ENCODE results near the gene GPHA2. TPM values are rescaled to one million over a fixed set of nuclear protein-coding genes. Genes with fewer than 3 reads are reported as not detected.

The GPHA2 gene
- total RNA-seq, 1 experiment from 2014 or later: not detected

GRCh38 chr11:64971421-64972233, 35.9 kb upstream of the GPHA2 start, which contains the start of gene MAJIN:
TSS of gene MAJIN (minus strand) at chr11:64972108. CDS start at chr11:64959405, 12,703 bp downstream.
- peak; percentile 62 for DNase-seq
- H3K9me3 Mint-ChIP-seq (ENCODE audit: low read depth, unreplicated experiment): no peaks in the 10 kb centered on the region
- H3K4me1 Mint-ChIP-seq (ENCODE audit: low read depth, unreplicated experiment): peaks cover 15% of the 10 kb centered on the region
- CTCF ChIA-PET: interaction anchor here (0.7 to 1.9 kb wide), 3 partner anchors 13 to 125 kb away, joined by 3 to 4 read pairs (median 3); partner anchors contain the start of gene BATF2
- no TSS peak for BruUV-seq (replicated peaks)
- peak within 1 kb of the TSS; percentile 68 for H3K27ac Mint-ChIP-seq (ENCODE audit: unreplicated experiment)
- intact Hi-C loops (cut with micrococcal nuclease; ENCODE audit: unreplicated experiment): no loop called here
- H3K36me3 Mint-ChIP-seq (ENCODE audit: insufficient read depth, unreplicated experiment): peaks cover 15% of the 10 kb centered on the region
- H3K4me3 Mint-ChIP-seq (ENCODE audit: low read depth, unreplicated experiment): peak within 1 kb of the TSS; percentile 3
- H3K27me3 Mint-ChIP-seq (ENCODE audit: unreplicated experiment): no peaks in the 10 kb centered on the region
- TF ChIP-seq, protein P1, sequence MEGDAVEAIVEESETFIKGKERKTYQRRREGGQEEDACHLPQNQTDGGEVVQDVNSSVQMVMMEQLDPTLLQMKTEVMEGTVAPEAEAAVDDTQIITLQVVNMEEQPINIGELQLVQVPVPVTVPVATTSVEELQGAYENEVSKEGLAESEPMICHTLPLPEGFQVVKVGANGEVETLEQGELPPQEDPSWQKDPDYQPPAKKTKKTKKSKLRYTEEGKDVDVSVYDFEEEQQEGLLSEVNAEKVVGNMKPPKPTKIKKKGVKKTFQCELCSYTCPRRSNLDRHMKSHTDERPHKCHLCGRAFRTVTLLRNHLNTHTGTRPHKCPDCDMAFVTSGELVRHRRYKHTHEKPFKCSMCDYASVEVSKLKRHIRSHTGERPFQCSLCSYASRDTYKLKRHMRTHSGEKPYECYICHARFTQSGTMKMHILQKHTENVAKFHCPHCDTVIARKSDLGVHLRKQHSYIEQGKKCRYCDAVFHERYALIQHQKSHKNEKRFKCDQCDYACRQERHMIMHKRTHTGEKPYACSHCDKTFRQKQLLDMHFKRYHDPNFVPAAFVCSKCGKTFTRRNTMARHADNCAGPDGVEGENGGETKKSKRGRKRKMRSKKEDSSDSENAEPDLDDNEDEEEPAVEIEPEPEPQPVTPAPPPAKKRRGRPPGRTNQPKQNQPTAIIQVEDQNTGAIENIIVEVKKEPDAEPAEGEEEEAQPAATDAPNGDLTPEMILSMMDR (IDR thresholded peaks at IDR 0.05; ENCODE audit: unreplicated experiment): no peak

GRCh38 chr11:64970731-64971151, 35.0 kb upstream of the GPHA2 start:
- Mint-ChIP-seq H3K27me3 (ENCODE audit: unreplicated experiment) (no peaks in the 10 kb centered on the region), H3K4me3 (ENCODE audit: low read depth, unreplicated experiment) (peak overlapping the region; percentile 3), H3K9me3 (ENCODE audit: low read depth, unreplicated experiment) (no peaks in the 10 kb centered on the region), H3K27ac (ENCODE audit: unreplicated experiment) (peak overlapping the region; percentile 68), H3K36me3 (ENCODE audit: insufficient read depth, unreplicated experiment) (peaks cover 15% of the 10 kb centered on the region), H3K4me1 (ENCODE audit: low read depth, unreplicated experiment) (peaks cover 15% of the 10 kb centered on the region)
- CTCF ChIA-PET: interaction anchor here (0.7 to 1.9 kb wide), 3 partner anchors 12 to 124 kb away, joined by 3 to 4 read pairs (median 3); partner anchors contain the start of gene BATF2
- TF ChIP-seq, protein P1 (IDR thresholded peaks at IDR 0.05; ENCODE audit: unreplicated experiment): no peak
- intact Hi-C loops (cut with micrococcal nuclease; ENCODE audit: unreplicated experiment): no loop called here
- DNase-seq: peak; percentile 68
- BruUV-seq (replicated peaks): no TSS peak

GRCh38 chr11:64969209-64969608, 33.5 kb upstream of the GPHA2 start:
- Mint-ChIP-seq H3K4me1 (ENCODE audit: low read depth, unreplicated experiment) (peaks cover 15% of the 10 kb centered on the region), H3K27me3 (ENCODE audit: unreplicated experiment) (no peaks in the 10 kb centered on the region), H3K27ac (ENCODE audit: unreplicated experiment) (peak overlapping the region; percentile 97), H3K4me3 (ENCODE audit: low read depth, unreplicated experiment) (no peak overlapping the region), H3K36me3 (ENCODE audit: insufficient read depth, unreplicated experiment) (peaks cover 15% of the 10 kb centered on the region), H3K9me3 (ENCODE audit: low read depth, unreplicated experiment) (no peaks in the 10 kb centered on the region)
- TF ChIP-seq, protein P1 (IDR thresholded peaks at IDR 0.05; ENCODE audit: unreplicated experiment): no peak
- BruUV-seq (replicated peaks): no TSS peak
- CTCF ChIA-PET: interaction anchor here (0.7 kb wide), 1 partner anchor 46 kb away, joined by 6 read pairs; no protein-coding TSS in a partner anchor
- intact Hi-C loops (cut with micrococcal nuclease; ENCODE audit: unreplicated experiment): no loop called here
- DNase-seq: no peak

DNA sequence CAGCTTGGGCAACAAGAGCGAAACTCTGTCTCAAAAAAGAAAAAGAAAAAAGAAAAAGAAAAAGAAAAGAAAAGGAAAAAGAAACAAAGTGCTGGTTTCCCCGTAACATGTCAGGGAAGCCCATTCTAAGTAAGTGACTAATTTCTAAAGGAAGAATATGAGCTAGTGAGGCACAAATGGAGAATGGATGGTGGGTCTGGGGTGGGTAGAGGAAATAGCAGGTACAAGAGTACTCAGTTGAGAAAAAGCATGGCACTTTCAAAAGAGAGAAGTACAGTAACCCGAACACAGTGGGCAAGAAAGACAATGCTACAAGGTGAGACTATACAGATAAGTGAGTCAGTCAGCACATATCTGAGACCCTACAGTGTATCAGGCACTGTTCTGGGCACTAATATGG, 31.7 kb upstream of the GPHA2 start:
- Mint-ChIP-seq H3K9me3 (ENCODE audit: low read depth, unreplicated experiment) (no peaks in the 10 kb centered on the region), H3K27ac (ENCODE audit: unreplicated experiment) (no peak overlapping the region), H3K4me3 (ENCODE audit: low read depth, unreplicated experiment) (no peak overlapping the region), H3K4me1 (ENCODE audit: low read depth, unreplicated experiment) (peaks cover 15% of the 10 kb centered on the region), H3K36me3 (ENCODE audit: insufficient read depth, unreplicated experiment) (peaks cover 15% of the 10 kb centered on the region), H3K27me3 (ENCODE audit: unreplicated experiment) (no peaks in the 10 kb centered on the region)
- DNase-seq: no peak
- TF ChIP-seq, protein P1 (IDR thresholded peaks at IDR 0.05; ENCODE audit: unreplicated experiment): no peak
- no TSS peak for BruUV-seq (replicated peaks)
- intact Hi-C loops (cut with micrococcal nuclease; ENCODE audit: unreplicated experiment): no loop called here
- CTCF ChIA-PET: no interaction called here
